NCI-H748 (cell line): ENCODE results near the gene TTC9C.
"Not testable (repeated sequence)": the region's sequence is repeated elsewhere in the genome, so short reads cannot be mapped to it uniquely, and the experiment has no call there.

Experiments
- DNase-seq: peaks from one replicate; lab custom pipeline; 2025; ENCODE audit not compliant: unreplicated experiment; lab: John Stamatoyannopoulos, UW

Gene TTC9C

GRCh38 chr11:62709247-62710000 lies 18.9 kb upstream of the TTC9C start:
- DNase-seq = peak; percentile 99

GRCh38 chr11:62710001-62710345 lies 18.3 kb upstream of the TTC9C start:
- DNase-seq = no peak

DNA sequence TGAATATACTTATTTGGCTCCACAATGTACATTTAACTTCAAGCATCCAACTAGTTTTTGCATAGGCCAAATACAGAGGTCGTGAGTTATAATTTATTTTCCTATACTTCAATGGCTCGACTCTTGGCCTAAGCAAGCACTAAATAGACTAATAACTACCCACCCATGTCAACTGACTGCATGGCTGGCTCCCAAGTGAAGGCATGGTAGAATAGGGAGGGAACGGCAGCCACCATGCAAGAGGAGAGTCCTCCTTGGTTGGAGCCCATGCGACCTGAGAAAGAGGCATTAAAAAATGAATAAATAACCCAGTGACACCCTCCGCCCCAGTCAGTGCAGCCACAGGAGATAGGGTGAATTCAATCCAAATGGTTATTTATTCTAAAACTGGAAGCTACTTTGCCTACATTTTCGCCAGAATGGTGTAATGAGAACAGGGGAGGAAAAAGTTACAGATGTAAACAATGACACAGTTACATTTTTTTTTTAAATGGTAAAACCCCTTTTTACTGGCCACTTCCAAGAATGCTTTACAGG lies 15.9 kb upstream of the TTC9C start:
- no peak for DNase-seq

DNA sequence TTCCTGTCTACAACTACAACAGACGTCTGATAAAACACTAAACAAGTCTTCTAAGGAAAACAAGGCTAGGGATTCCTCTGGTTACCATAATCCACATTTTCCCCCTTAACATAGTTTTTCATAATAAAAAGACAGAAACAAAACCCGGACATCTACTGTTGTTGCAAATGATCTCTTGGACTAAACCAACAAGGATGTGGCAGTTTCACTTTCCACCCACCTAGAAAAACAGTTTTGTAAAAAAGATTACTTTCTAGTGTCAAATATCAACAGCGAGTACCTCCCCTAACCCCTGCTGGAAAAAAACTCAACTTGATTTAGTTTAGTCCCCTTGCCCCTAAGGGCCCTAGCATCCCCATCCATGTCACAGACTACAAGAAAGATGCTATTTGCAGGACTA lies 15.4 kb upstream of the TTC9C start:
- DNase-seq = no peak

DNA sequence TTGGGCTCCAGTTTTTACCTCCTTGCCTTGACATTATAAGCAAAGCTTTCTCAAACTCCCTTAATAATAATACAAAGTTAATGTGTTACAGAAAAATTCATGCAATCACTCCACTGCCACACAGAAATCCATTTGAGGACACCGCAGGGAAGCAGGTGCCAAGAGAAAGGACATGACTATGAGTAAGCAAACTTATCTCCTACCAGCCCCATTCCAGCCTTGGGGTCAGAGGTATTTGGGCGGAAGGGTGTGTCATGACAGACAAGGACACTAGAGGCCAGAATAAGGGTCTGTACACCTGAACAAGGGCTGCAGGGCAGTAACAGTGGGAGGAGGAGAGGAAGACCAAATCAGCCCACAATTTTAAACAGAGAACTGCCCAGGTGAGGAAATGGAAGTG lies 14.9 kb upstream of the TTC9C start:
- no peak for DNase-seq

- DNase-seq = no peak
These were observed 12.8 kb upstream of the TTC9C start for GRCh38 chr11:62715150-62716130.

GRCh38 chr11:62716206-62716605 lies 12.1 kb upstream of the TTC9C start:
- DNase-seq = no peak

- no peak for DNase-seq
These were observed 11.5 kb upstream of the TTC9C start for GRCh38 chr11:62716816-62717215.

GRCh38 chr11:62719302-62719978 lies 8.8 kb upstream of the TTC9C start:
- DNase-seq = no peak

DNA sequence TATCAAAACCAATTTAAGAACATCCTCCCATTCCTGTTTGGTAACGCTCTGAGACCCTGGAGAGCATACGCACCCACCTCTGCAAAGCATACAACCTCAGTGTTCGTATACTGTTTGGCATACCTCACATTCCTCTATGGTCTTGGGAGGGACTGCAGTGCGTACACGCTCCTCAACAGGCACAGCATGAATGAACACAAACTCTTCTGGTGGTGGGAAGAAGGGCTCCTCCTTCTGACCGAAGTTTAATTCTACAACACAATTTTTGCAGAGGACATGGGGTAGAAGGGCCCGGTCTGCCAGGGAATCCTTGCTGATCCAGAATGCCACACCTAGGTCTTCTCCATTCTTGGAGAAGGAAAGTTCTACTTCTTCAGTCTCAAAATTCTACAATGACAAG lies 6.3 kb upstream of the TTC9C start:
- DNase-seq = no peak

GRCh38 chr11:62724171-62724570 lies 4.1 kb upstream of the TTC9C start:
- no peak for DNase-seq

GRCh38 chr11:62725646-62726045 lies 2.6 kb upstream of the TTC9C start:
- no peak for DNase-seq

DNA sequence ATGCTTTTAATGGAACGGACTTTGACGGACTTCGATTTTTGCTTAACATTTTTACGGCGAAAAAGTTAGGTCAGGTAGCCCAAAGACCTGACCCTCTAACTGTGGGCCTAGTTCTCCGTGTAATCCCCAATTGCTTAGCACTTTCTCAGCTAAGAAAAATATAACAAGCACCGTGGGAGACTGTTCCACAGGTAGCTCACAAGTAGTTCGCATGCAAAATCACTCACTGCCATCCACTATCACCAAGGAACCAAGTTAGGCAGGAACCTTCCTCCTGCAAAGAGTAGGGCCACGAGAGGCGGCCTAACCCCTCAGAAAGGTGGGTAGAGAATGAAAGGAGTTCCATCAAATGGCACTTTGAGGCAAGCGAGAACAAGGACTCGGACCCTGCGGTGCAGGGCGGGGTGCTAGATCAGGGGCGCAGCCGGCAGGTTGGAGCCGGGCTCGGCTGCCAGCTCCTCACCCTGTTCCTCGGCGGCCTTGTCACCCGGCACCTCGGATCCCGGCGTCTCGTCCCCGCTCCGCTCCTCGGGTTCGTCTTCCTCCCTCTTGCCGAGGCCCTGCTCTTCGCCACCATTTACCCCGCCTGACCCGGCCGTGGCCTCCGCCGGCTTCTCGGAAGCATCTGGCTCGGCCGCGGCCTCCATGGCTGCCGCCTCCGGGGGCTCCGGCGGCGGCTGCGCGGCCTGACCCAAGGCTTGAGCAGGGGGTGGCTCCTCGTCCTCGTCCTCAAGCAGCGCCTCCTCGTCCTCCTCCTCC lies 2.0 kb upstream of the TTC9C start:
- peak; percentile 45 for DNase-seq

- no peak for DNase-seq
These were observed 1.4 kb upstream of the TTC9C start for GRCh38 chr11:62726915-62727164.

DNA sequence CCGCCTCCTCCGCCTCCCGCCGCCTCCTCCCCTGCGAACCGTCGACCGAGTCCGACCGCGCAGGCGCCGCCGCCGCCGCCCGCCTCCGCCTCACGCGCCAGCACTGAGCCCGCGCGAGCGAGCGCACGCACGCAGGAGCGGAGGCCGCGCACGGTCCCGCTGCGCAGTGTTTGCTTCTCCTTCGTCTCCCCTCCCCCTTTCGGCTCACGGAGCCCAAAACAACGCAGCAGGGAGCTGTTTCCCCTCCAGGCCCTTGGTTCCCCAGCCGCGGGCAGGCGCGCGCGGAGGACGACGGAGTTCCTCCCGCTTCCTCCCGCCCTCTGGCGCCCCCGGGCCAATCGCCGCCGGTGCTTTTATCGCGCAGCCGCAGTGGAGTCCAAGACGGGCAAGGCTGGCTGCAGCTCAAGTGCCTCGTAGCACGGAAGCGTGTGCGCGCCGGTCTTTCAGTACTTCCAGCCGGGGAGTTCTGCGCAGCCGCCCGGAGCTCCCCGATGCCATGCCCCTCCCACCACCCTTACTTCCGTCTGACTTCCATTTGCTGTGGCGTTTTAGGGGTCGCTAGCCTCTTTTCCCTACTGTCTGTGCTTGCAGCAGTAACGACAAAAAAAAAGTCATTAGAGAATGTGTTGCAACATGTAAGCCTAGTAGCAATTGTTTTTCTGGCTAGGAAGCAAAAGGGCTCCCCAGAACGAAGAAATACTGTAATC lies 968 bp upstream of the TTC9C start, which contains the start of gene HNRNPUL2:
Gene HNRNPUL2, minus strand, starts transcription at position 293 of the 707 bp plus-strand sequence. CDS start 301 bp downstream, outside the sequence.
- peak; percentile 99 for DNase-seq

- DNase-seq = peak; percentile 99
These were observed 465 bp upstream of the TTC9C start for GRCh38 chr11:62727872-62728170.

DNA sequence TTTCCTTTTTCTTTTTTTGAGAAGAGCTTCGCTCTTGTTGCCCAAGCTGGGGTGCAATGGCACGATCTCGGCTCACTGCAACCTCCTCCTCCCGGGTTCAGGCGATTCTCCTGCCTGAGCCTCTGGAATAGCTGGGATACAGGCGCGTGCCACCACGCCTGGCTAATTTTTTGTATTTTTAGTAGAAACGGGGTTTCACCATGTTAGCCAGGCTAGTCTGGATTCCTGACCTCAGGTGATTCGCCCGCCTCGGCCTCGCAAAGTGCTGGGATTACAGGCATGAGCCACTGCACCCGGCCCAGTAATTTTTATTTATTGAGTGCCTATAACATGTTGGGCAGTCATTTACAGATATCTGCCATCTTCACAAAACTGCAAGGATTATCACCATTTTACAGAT lies 1.8 kb downstream of the TTC9C start:
- not testable (repeated sequence) for DNase-seq

- DNase-seq = peak; percentile 16
These were observed 4.5 kb downstream of the TTC9C start for GRCh38 chr11:62732830-62733229.

- DNase-seq = no peak
These were observed 8.9 kb downstream of the TTC9C start for GRCh38 chr11:62737196-62737595.

DNA sequence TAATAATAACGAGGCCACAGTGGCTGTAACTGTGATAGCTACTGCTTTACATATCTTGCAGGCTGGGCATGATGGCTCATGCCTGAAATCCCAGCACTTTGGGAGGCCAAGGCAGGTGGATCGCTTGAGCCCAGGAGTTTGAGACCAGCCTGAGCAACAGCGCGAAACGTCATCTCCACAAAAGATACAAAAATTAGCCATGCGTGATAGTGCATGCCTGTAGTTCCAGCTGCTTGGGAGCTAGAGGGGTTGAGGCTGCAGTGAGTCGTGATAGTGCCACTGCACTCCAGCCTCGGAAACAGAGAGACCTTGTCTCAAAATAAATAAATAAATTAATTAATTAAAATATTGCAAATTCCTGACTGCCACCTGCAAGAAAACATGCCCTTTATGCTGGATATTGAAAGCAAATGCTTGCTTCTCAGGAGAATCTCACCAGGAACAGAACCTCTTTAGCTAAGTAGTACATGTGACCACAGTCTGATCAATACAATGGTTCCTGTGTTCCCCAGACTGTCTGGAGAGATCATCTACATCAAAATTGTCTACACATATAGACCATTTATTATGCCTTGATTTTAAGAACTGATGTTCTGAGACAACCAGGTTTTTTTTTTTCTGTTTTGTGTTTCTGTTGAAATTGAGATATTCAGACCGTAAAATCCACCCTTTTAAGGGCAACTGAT lies 19.3 kb downstream of the TTC9C start:
- DNase-seq = no peak
